NCI-H1092 treated with DMSO at 0.1 percent for 48 hours (cell line): ENCODE data around the gene GORASP1.

Experiments
- DNase-seq: peaks from one replicate; lab custom pipeline; 2025; lab: John Stamatoyannopoulos, UW

GORASP1 gene

GRCh38 chr3:39107388-39108199, at the start of gene GORASP1, which contains the start of gene TTC21A:
TSS of gene GORASP1 (minus strand) at chr3:39107627. CDS start at chr3:39107541, 86 bp downstream.
TSS of gene TTC21A (plus strand) at chr3:39107680. CDS start at chr3:39107838, 158 bp downstream.
- peak; percentile 69 for DNase-seq

GRCh38 chr3:39156421-39156820, 49.0 kb upstream of the GORASP1 start:
- DNase-seq = no peak

GRCh38 chr3:39154280-39155021, 47.0 kb upstream of the GORASP1 start:
- no peak for DNase-seq

- no peak for DNase-seq
Measured at GRCh38 chr3:39153977-39154279, 46.5 kb upstream of the GORASP1 start.

GRCh38 chr3:39150803-39151631, 43.6 kb upstream of the GORASP1 start:
- DNase-seq = no peak

- peak; percentile 21 for DNase-seq
Measured at GRCh38 chr3:39150148-39150802, 42.8 kb upstream of the GORASP1 start.

- DNase-seq = no peak
Measured at GRCh38 chr3:39149498-39150147, 42.2 kb upstream of the GORASP1 start.

GRCh38 chr3:39149059-39149455, 41.6 kb upstream of the GORASP1 start:
- DNase-seq = no peak

- no peak for DNase-seq
Measured at GRCh38 chr3:39148435-39149058, 41.1 kb upstream of the GORASP1 start.

GRCh38 chr3:39147711-39148434, 40.4 kb upstream of the GORASP1 start:
- no peak for DNase-seq

GRCh38 chr3:39146611-39147591, 39.5 kb upstream of the GORASP1 start:
- no peak for DNase-seq

- no peak for DNase-seq
Measured at GRCh38 chr3:39146083-39146501, 38.7 kb upstream of the GORASP1 start.

- no peak for DNase-seq
Measured at GRCh38 chr3:39144748-39145380, 37.4 kb upstream of the GORASP1 start.

- peak; percentile 19 for DNase-seq
Measured at GRCh38 chr3:39144095-39144747, 36.8 kb upstream of the GORASP1 start.

- DNase-seq = no peak
Measured at GRCh38 chr3:39143051-39143885, 35.8 kb upstream of the GORASP1 start.

GRCh38 chr3:39142067-39142466, 34.6 kb upstream of the GORASP1 start:
- DNase-seq = peak; percentile 6
